Brain microvascular endothelial cell (primary cell): ENCODE data around the gene SHCBP1.

ENCODE experiments used
- DNase-seq: peaks from one replicate; pipeline ENCODE4 v3.0.0-alpha.2; 2020
- H3K27ac ChIP-seq: fragments of 250-450 bp; sonication (Bioruptor Pico); 2 replicates; pipeline ENCODE4 v1.5.1; 2020; ENCODE audit warnings: mild to moderate bottlenecking, moderate library complexity
- H3K27me3 ChIP-seq: fragments of 250-450 bp; sonication (Bioruptor Pico); replicated peaks from 2 replicates; pipeline ENCODE4 v1.5.1; 2020; ENCODE audit warnings: mild to moderate bottlenecking
- H3K36me3 ChIP-seq: fragments of 250-450 bp; sonication (Bioruptor Pico); replicated peaks from 2 replicates; pipeline ENCODE4 v1.5.1; 2020; ENCODE audit warnings: mild to moderate bottlenecking
- H3K4me3 ChIP-seq: 2 replicates; pipeline ENCODE4 v1.5.1; 2011; ENCODE audit warnings: low read depth, mild to moderate bottlenecking, control low read depth, low read length, moderate library complexity
- CTCF ChIP-seq: IDR thresholded peaks from 2 replicates; pipeline ENCODE4 v1.5.1; 2011; ENCODE audit warnings: low read depth, mild to moderate bottlenecking, moderate library complexity, low read length, control low read depth, inconsistent platforms; ENCODE audit errors: missing control alignments
- in situ Hi-C: cut with HindIII; loops from 2 replicates; pipeline ENCODE4 v1.10.0; 2017; ENCODE audit warnings: low sequenced_read_pairs, low pct_ligation_motif_present

Gene SHCBP1

GRCh38 chr16:46649588-46650253 is 28.5 kb upstream of the SHCBP1 start:
- no peak for TF ChIP-seq CTCF
- Histone ChIP-seq H3K27ac (no peak overlapping the region), H3K27me3 (no peaks in the 10 kb centered on the region), H3K4me3 (no peak overlapping the region), H3K36me3 (no peaks in the 10 kb centered on the region)
- DNase-seq, result no peak
- in situ Hi-C loops, result no loop called here

- no peaks in the 10 kb centered on the region for H3K27me3 ChIP-seq
- in situ Hi-C loops, result no loop called here
- no peak overlapping the region for H3K4me3 ChIP-seq
- TF ChIP-seq CTCF, result peak; percentile 25
- H3K36me3 ChIP-seq, result no peaks in the 10 kb centered on the region
- no peak overlapping the region for H3K27ac ChIP-seq
- DNase-seq, result no peak
Observed at GRCh38 chr16:46648656-46649055, 27.5 kb upstream of the SHCBP1 start.

GRCh38 chr16:46638947-46639925 is 18.1 kb upstream of the SHCBP1 start:
- DNase-seq, result peak; percentile 42
- no peak for TF ChIP-seq CTCF
- in situ Hi-C loops, result no loop called here
- Histone ChIP-seq H3K36me3 (no peaks in the 10 kb centered on the region), H3K4me3 (no peak overlapping the region), H3K27ac (no peak overlapping the region), H3K27me3 (no peaks in the 10 kb centered on the region)

- Histone ChIP-seq H3K27ac (no peak overlapping the region), H3K36me3 (no peaks in the 10 kb centered on the region), H3K4me3 (no peak overlapping the region), H3K27me3 (no peaks in the 10 kb centered on the region)
- in situ Hi-C loops, result no loop called here
- no peak for DNase-seq
- no peak for TF ChIP-seq CTCF
Observed at GRCh38 chr16:46632778-46633733, 11.9 kb upstream of the SHCBP1 start.

- peak; percentile 41 for DNase-seq
- TF ChIP-seq CTCF, result peak; percentile 71
Observed at GRCh38 chr16:46629331-46630219, 8.4 kb upstream of the SHCBP1 start.

More at GRCh38 chr16:46629331-46630219, 8.4 kb upstream of the SHCBP1 start:
- Histone ChIP-seq H3K36me3 (no peaks in the 10 kb centered on the region), H3K27ac (no peak overlapping the region), H3K4me3 (no peak overlapping the region), H3K27me3 (no peaks in the 10 kb centered on the region)
- in situ Hi-C loops, result no loop called here
